SK-N-MC (cell line): Measurements from ENCODE around the gene FUCA1.

ENCODE experiments used
- EZH2 ChIP-seq: fragments of 200-600 bp; sonication (generic); IDR thresholded peaks from one replicate; pipeline ENCODE4 v1.6.1; 2017; ENCODE audit warnings: antibody characterized with exemption
- POLR2AphosphoS5 ChIP-seq: IDR thresholded peaks from 2 replicates; pipeline ENCODE4 v1.6.1; 2012; ENCODE audit warnings: mild to moderate bottlenecking, low read depth, low read length, borderline replicate concordance

DNA sequence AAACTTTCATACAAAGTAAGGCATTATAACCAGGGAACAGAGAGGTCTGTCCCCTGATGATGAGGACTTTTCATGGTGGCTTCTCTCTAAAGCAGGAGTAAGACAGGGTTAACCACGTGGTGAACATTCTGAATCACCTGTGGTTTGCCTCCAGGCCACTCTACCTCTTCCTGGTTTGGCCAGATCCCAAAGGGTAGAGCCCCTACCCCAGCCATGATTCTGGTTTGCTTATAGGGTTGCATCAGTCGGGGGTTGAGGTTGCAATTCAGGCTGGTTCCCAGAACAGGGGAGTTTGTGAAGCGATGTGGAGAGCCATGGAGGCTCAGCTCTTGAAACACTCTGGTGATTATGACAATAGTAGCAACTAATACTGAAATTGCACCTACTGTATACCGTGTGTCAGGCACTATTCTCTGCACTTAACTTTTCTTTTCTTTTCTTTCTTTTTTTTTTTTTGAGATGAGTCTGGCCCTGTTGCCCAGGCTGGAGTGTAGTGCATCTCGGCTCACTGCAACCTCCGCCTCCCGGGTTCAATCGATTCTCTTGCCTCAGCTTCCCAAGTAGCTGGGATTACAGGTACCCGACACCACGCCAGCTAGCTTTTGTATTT is 36.8 kb upstream of the FUCA1 start:
- no peak for TF ChIP-seq EZH2
- TF ChIP-seq POLR2AphosphoS5, result no peak
